SK-N-SH treated with all-trans-retinoic acid at 6 μM for 48 hours (cell line): ENCODE results near the gene PLA2G6.

ENCODE experiments used
- ATAC-seq: fragments of 200-7000 bp; cut with Tn5 transposase; 3 replicates; pipeline ENCODE4 v1.9.1; 2020; ENCODE audit warnings: mild to moderate bottlenecking, moderate library complexity
- ARNTL ChIP-seq: fragments of 450-650 bp; formaldehyde crosslinking; IDR thresholded peaks from 2 replicates; pipeline ENCODE4 v1.5.0; 2020; ENCODE audit warnings: low read depth, mild to moderate bottlenecking, moderate library complexity, borderline replicate concordance
- CSDC2 ChIP-seq: fragments of 250-450 bp; sonication (Bioruptor Pico); IDR thresholded peaks from 2 replicates; pipeline ENCODE4 v1.5.0; 2020; ENCODE audit warnings: mild to moderate bottlenecking, moderate library complexity
- CSRNP3 ChIP-seq: fragments of 250-450 bp; sonication (Bioruptor Pico); IDR thresholded peaks from 2 replicates; pipeline ENCODE4 v1.5.1; 2021; ENCODE audit warnings: mild to moderate bottlenecking, moderate library complexity
- ESRRG ChIP-seq: fragments of 250-450 bp; sonication (Bioruptor Pico); IDR thresholded peaks from 2 replicates; pipeline ENCODE4 v1.6.1; 2021; ENCODE audit warnings: mild to moderate bottlenecking
- ISL1 ChIP-seq: fragments of 250-450 bp; sonication (Bioruptor Pico); IDR thresholded peaks from 2 replicates; pipeline ENCODE4 v2.1.2; 2022; ENCODE audit warnings: mild to moderate bottlenecking, moderate library complexity
- OSR1 ChIP-seq: fragments of 250-450 bp; sonication (Bioruptor Pico); IDR thresholded peaks from 2 replicates; pipeline ENCODE4 v1.8.0; 2022; ENCODE audit warnings: moderate library complexity, mild to moderate bottlenecking, inconsistent platforms
- PATZ1 ChIP-seq: fragments of 250-450 bp; sonication (Bioruptor Pico); IDR thresholded peaks from 2 replicates; pipeline ENCODE4 v1.8.0; 2020; ENCODE audit warnings: mild to moderate bottlenecking, moderate library complexity, borderline replicate concordance
- POU6F1 ChIP-seq: fragments of 250-450 bp; sonication (Bioruptor Pico); IDR thresholded peaks from 2 replicates; pipeline ENCODE4 v1.8.0; 2021; ENCODE audit warnings: low read depth, mild to moderate bottlenecking, moderate library complexity, borderline replicate concordance
- PPARA ChIP-seq: fragments of 250-450 bp; sonication (Bioruptor Pico); IDR thresholded peaks from 2 replicates; pipeline ENCODE4 v1.5.0; 2020; ENCODE audit warnings: mild to moderate bottlenecking, borderline replicate concordance
- RARB ChIP-seq: fragments of 250-450 bp; sonication (Bioruptor Pico); IDR thresholded peaks from 2 replicates; pipeline ENCODE4 v1.8.0; 2021; ENCODE audit warnings: mild to moderate bottlenecking, moderate library complexity
- SNAI2 ChIP-seq: fragments of 250-450 bp; sonication (Bioruptor Pico); IDR thresholded peaks from 2 replicates; pipeline ENCODE4 v1.5.0; 2020; ENCODE audit warnings: mild to moderate bottlenecking, moderate library complexity
- TCF4 ChIP-seq: fragments of 250-450 bp; sonication (Bioruptor Pico); IDR thresholded peaks from 2 replicates; pipeline ENCODE4 v1.8.0; 2021; ENCODE audit warnings: mild to moderate bottlenecking, moderate library complexity, borderline replicate concordance
- TOX ChIP-seq: fragments of 250-450 bp; sonication (Bioruptor Pico); IDR thresholded peaks from 2 replicates; pipeline ENCODE4 v1.8.0; 2021; ENCODE audit warnings: mild to moderate bottlenecking, moderate library complexity, borderline replicate concordance
- TSHZ2 ChIP-seq: fragments of 250-450 bp; sonication (Bioruptor Pico); IDR thresholded peaks from 2 replicates; pipeline ENCODE4 v1.5.0; 2020; ENCODE audit warnings: mild to moderate bottlenecking, moderate library complexity
- ZC3H10 ChIP-seq: fragments of 250-450 bp; sonication (Bioruptor Pico); IDR thresholded peaks from 2 replicates; pipeline ENCODE4 v1.5.1; 2021; ENCODE audit warnings: mild to moderate bottlenecking, moderate library complexity
- ZFP3 ChIP-seq: fragments of 250-450 bp; sonication (Bioruptor Pico); IDR thresholded peaks from 2 replicates; pipeline ENCODE4 v1.5.0; 2020; ENCODE audit warnings: mild to moderate bottlenecking, moderate library complexity
- ZFP30 ChIP-seq: fragments of 450-650 bp; formaldehyde crosslinking; IDR thresholded peaks from 2 replicates; pipeline ENCODE4 v1.5.0; 2022; ENCODE audit warnings: mild to moderate bottlenecking, moderate library complexity
- ZNF565 ChIP-seq: fragments of 450-650 bp; formaldehyde crosslinking; conservative IDR thresholded peaks from 2 replicates; pipeline ENCODE4 v1.5.0; 2020; ENCODE audit warnings: low read depth, mild to moderate bottlenecking, moderate library complexity
- ZNF8 ChIP-seq: fragments of 450-650 bp; formaldehyde crosslinking; IDR thresholded peaks from 2 replicates; pipeline ENCODE4 v1.5.0; 2020; ENCODE audit warnings: mild to moderate bottlenecking, moderate library complexity

PLA2G6 gene

GRCh38 chr22:38214302-38215056, 32.8 kb upstream of the PLA2G6 start (continued):
- TF ChIP-seq POU6F1 (no peak), PATZ1 (CRISPR knock-in tag) (no peak), ISL1 (no peak), ZC3H10 (no peak), ZNF565 (CRISPR knock-in tag) (no peak), RARB (CRISPR knock-in tag) (no peak), ARNTL (CRISPR knock-in tag) (no peak), ZFP30 (no peak)

GRCh38 chr22:38213990-38214301, 32.3 kb upstream of the PLA2G6 start:
- no peak for ATAC-seq
- TF ChIP-seq TCF4 (CRISPR knock-in tag) (no peak), ZFP3 (CRISPR knock-in tag) (no peak), CSRNP3 (CRISPR knock-in tag) (no peak), POU6F1 (no peak), SNAI2 (CRISPR knock-in tag) (no peak), OSR1 (CRISPR knock-in tag) (no peak), PPARA (CRISPR knock-in tag) (no peak), TOX (CRISPR knock-in tag) (no peak), ZNF565 (CRISPR knock-in tag) (no peak), ESRRG (CRISPR knock-in tag) (no peak), TSHZ2 (CRISPR knock-in tag) (no peak), ZC3H10 (no peak), ISL1 (no peak), ARNTL (CRISPR knock-in tag) (no peak), ZNF8 (no peak), ZFP30 (no peak), CSDC2 (CRISPR knock-in tag) (no peak)

- ATAC-seq: no peak
- no peak for TF ChIP-seq ZFP30
These were observed 31.8 kb upstream of the PLA2G6 start for GRCh38 chr22:38213319-38213989.
